ENCODE results near the gene PHIP. TPM values are rescaled to one million over a fixed set of nuclear protein-coding genes. Genes with fewer than 3 reads are reported as not detected.

Gene PHIP
- total and polyA plus RNA-seq, 2 experiments from 2014 or later, result 48.0 to 65.4 TPM

GRCh38 chr6:79062708-79063107, 15.3 kb downstream of the PHIP start (continued):
- TF ChIP-seq CTCF (conservative IDR thresholded peaks at IDR 0.05; ENCODE audit: low read depth in 2 of 2) (no peak), ZNF462 (CRISPR knock-in tag; IDR thresholded peaks at IDR 0.05) (no peak), STAT1 (IDR thresholded peaks at IDR 0.05; ENCODE audit: unreplicated experiment) (no peak)

GRCh38 chr6:79057746-79058145, 20.3 kb downstream of the PHIP start:
- peaks cover 10% of the 10 kb centered on the region; the same call in 1 of the 2 replicates for H3K4me1 ChIP-seq (ENCODE audit: insufficient read depth)
- no peaks in the 10 kb centered on the region for H3F3A ChIP-seq (replicated peaks; ENCODE audit: low read depth)
- peaks cover 78% of the 10 kb centered on the region for H3K79me2 ChIP-seq (replicated peaks; ENCODE audit: insufficient read depth)
- no peak for DNase-seq (ENCODE audit: low spot score)
- H3K4me1 Mint-ChIP-seq, result peaks cover 10% of the 10 kb centered on the region; the same call in 2 of the 3 replicates
- ATAC-seq, result no peak
- H3K4me3 Mint-ChIP-seq, result no peak overlapping the region
- H3K9me2 ChIP-seq (ENCODE audit: insufficient read depth), result no peaks in the 10 kb centered on the region
- no peak overlapping the region for H3K27ac Mint-ChIP-seq
- no peak overlapping the region for H2AFZ ChIP-seq
- H4K20me1 ChIP-seq (replicated peaks; ENCODE audit: insufficient read depth), result peaks cover 13% of the 10 kb centered on the region
- no peak overlapping the region for H3K4me3 ChIP-seq
- peaks cover 40% of the 10 kb centered on the region for H3K36me3 ChIP-seq (ENCODE audit: insufficient read depth)
- no peaks in the 10 kb centered on the region for H3K9me3 Mint-ChIP-seq
- H3K36me3 Mint-ChIP-seq (ENCODE audit: low read depth), result peaks cover 68% of the 10 kb centered on the region
- TF ChIP-seq REST (IDR thresholded peaks at IDR 0.05; ENCODE audit: unreplicated experiment), result no peak
- no peak for TF ChIP-seq CTCF (conservative IDR thresholded peaks at IDR 0.05; ENCODE audit: low read depth in 2 of 2)
- TF ChIP-seq NANOG (IDR thresholded peaks at IDR 0.05; ENCODE audit: borderline replicate concordance), result no peak
- no peak for TF ChIP-seq ETS1 (IDR thresholded peaks at IDR 0.05)
- TF ChIP-seq POLR2AphosphoS5 (IDR thresholded peaks at IDR 0.05; ENCODE audit: low read depth), result no peak
- no peak for TF ChIP-seq EZH2phosphoT487 (IDR thresholded peaks at IDR 0.05; ENCODE audit: unreplicated experiment)
- no peaks in the 10 kb centered on the region for H3K27me3 ChIP-seq (ENCODE audit: insufficient read depth)
- H3K27me3 Mint-ChIP-seq (ENCODE audit: insufficient read depth, low read depth, poor library complexity), result no peaks in the 10 kb centered on the region
- no peak overlapping the region for H3K27ac ChIP-seq (ENCODE audit: low read depth)
- no peak overlapping the region for H3K4me2 ChIP-seq
